ENCODE data around the gene IL1R2.

DNA sequence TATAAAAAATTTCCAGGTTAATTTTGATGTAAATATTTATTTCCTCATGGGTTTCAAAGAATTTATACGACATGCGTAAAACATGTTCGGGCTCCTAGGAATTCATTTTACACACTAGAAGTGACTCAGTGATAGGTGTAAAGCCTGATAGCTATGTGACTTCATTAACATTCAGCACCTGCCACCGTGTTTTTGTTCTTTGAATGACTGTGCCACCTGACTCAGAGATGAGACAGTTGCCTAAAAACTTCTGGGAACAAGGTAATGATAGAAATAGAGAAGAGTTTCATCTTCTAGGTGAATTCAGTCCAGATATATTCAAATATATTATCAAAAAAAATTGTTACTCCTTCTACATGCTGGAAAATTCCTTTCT, 10.0 kb downstream of the IL1R2 start:
- no peak for TF ChIP-seq CTCF (IDR thresholded peaks at IDR 0.05)
- no peak for TF ChIP-seq POLR2A (IDR thresholded peaks at IDR 0.05)

Data from right lobe of liver (tissue), 4 donors.